SU-DHL-6 (cell line): ENCODE results near the gene ELP1.

Source experiments
- CTCF ChIP-seq: fragments of 200-600 bp; sonication (generic); IDR thresholded peaks from one replicate; pipeline ENCODE4 v1.5.1; 2017; ENCODE audit warnings: antibody characterized with exemption, mild to moderate bottlenecking, low read length, moderate library complexity; ENCODE audit not compliant: insufficient read depth, poor library complexity, severe bottlenecking
- EZH2phosphoT487 ChIP-seq: fragments of 200-600 bp; sonication (generic), shearing (Covaris generic); conservative IDR thresholded peaks from 2 replicates; pipeline ENCODE4 v1.6.1; 2018; ENCODE audit warnings: mild to moderate bottlenecking, antibody characterized with exemption, low read length, moderate library complexity, mixed read lengths

GRCh38 chr9:108933718-108934322, at the start of gene ELP1:
- TF ChIP-seq CTCF (peak; percentile 9), EZH2phosphoT487 (no peak)
